Calu3 (cell line): ENCODE data around the gene NPDC1. TPM values are rescaled to one million over a fixed set of nuclear protein-coding genes. Genes with fewer than 3 reads are reported as not detected.

Experiments used
- BruUV-seq: library from RNA; stranded (reverse); fragments of 400-500 nt; replicated peaks from 2 replicates; lab custom pipeline; 2021; lab: Mats Ljungman, UMichigan
- CTCF ChIA-PET: fragments of 300-600 bp; sonication (Branson Sonifier 250); formaldehyde crosslinking; loops from one replicate; lab custom pipeline; 2022; ENCODE audit warnings: antibody characterized with exemption; lab: Charles Lee
- DNase-seq: peaks from one replicate; pipeline ENCODE4 v3.0.0; 2022
- H3K27ac Mint-ChIP-seq: one replicate; pipeline ENCODE4 v1.8.0; 2022; ENCODE audit warnings: mixed read lengths; ENCODE audit not compliant: unreplicated experiment
- H3K27me3 Mint-ChIP-seq: one replicate; pipeline ENCODE4 v1.8.0; 2022; ENCODE audit warnings: mixed read lengths; ENCODE audit not compliant: unreplicated experiment
- H3K36me3 Mint-ChIP-seq: one replicate; pipeline ENCODE4 v1.8.0; 2022; ENCODE audit warnings: mild to moderate bottlenecking, moderate library complexity, mixed read lengths; ENCODE audit not compliant: insufficient read depth, unreplicated experiment
- H3K4me1 Mint-ChIP-seq: one replicate; pipeline ENCODE4 v1.8.0; 2022; ENCODE audit warnings: mild to moderate bottlenecking, low read depth, mixed read lengths; ENCODE audit not compliant: unreplicated experiment
- H3K4me3 Mint-ChIP-seq: one replicate; pipeline ENCODE4 v1.8.0; 2022; ENCODE audit warnings: mild to moderate bottlenecking, low read depth, moderate library complexity, mixed read lengths; ENCODE audit not compliant: unreplicated experiment
- H3K9me3 Mint-ChIP-seq: one replicate; pipeline ENCODE4 v1.8.0; 2022; ENCODE audit warnings: low read depth, mixed read lengths; ENCODE audit not compliant: unreplicated experiment
- intact Hi-C: fragments of 100-400 bp; cut with micrococcal nuclease; formaldehyde crosslinking; loops from one replicate; pipeline ENCODE4 v1.10.0; 2022; ENCODE audit not compliant: unreplicated experiment
- total RNA-seq: library from RNA; stranded (reverse); gene quantifications from 2 replicates; pipeline ENCODE4 v1.2.3, GENCODE V29; 2022
- TF ChIP-seq, protein P1 (sequence below): fragments of 200-600 bp; IDR thresholded peaks from one replicate; pipeline ENCODE4 v1.8.0; 2022; ENCODE audit warnings: antibody characterized with exemption; ENCODE audit not compliant: unreplicated experiment

Gene NPDC1
- total RNA-seq, 1 experiment from 2014 or later: 65.2 TPM

DNA sequence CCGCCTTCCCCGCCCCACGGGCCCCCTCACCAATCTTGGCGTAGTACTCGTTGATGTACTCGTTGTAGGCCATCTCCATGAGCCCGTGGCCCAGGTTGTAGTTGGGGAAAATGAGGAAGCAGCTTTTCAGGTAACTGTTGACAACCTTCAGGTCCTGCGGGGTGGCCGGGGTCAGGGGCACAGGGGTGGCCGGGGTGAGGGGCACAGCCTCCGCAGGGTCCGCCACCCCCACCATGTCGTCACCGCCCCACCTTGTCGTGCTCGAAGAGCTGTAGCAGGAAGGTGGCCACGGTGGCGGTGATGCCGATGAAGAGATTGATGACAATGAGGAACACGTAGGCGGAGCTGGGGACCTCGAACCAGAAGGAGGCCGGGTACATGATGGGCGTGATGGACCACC is 34.8 kb downstream of the NPDC1 start:
- no TSS peak for BruUV-seq
- Mint-ChIP-seq H3K4me1 (no peaks in the 10 kb centered on the region), H3K27me3 (no peaks in the 10 kb centered on the region), H3K4me3 (no peak overlapping the region), H3K27ac (no peak overlapping the region), H3K9me3 (no peaks in the 10 kb centered on the region), H3K36me3 (peaks cover 14% of the 10 kb centered on the region)
- CTCF ChIA-PET: no interaction called here
- intact Hi-C loops: no loop called here
- DNase-seq: no peak
- TF ChIP-seq, protein P1, sequence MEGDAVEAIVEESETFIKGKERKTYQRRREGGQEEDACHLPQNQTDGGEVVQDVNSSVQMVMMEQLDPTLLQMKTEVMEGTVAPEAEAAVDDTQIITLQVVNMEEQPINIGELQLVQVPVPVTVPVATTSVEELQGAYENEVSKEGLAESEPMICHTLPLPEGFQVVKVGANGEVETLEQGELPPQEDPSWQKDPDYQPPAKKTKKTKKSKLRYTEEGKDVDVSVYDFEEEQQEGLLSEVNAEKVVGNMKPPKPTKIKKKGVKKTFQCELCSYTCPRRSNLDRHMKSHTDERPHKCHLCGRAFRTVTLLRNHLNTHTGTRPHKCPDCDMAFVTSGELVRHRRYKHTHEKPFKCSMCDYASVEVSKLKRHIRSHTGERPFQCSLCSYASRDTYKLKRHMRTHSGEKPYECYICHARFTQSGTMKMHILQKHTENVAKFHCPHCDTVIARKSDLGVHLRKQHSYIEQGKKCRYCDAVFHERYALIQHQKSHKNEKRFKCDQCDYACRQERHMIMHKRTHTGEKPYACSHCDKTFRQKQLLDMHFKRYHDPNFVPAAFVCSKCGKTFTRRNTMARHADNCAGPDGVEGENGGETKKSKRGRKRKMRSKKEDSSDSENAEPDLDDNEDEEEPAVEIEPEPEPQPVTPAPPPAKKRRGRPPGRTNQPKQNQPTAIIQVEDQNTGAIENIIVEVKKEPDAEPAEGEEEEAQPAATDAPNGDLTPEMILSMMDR: no peak

DNA sequence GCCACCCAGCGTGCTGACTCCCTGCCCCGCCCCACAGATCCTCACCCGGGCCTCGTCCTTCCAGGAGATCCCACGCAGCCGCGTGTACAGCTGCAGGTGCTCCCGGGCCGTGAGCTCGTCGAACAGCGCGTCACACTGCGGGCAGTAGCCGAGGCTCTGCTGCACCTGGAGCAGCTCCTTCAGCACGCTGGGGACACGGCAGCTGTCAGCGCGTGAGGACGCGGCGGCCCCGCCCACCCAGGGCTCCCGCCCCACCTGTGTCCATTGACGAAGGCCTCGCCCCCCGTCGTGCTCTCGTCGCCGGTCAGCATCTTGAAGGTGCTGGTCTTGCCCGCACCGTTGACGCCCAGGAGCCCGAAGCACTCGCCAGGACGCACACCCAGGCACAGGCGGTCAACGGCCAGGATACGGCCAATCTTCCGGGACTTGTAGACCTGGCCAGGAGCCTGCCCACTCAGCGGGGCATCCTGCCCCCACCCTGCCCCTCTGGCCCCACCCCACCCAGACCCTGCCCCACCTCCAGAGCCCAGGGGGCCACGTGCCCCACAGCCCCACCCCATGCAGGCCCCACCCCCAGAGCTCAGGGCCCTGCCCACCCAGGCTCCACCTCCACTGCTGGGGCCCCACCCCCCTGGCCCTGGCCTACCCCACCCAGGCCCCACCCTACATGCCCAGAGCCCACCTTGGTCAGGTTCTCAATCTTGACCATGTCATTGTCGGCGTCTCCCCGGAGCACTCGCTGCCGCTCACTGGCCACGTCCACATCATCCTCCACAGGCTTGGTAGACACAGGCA is 35.8 kb downstream of the NPDC1 start:
- CTCF ChIA-PET: no interaction called here
- DNase-seq: no peak
- no peak overlapping the region for H3K27ac Mint-ChIP-seq
- no peaks in the 10 kb centered on the region for H3K27me3 Mint-ChIP-seq
- TF ChIP-seq, protein P1: no peak
- H3K4me1 Mint-ChIP-seq: no peaks in the 10 kb centered on the region
- no peak overlapping the region for H3K4me3 Mint-ChIP-seq
- H3K36me3 Mint-ChIP-seq: peaks cover 13% of the 10 kb centered on the region
- BruUV-seq: no TSS peak
- intact Hi-C loops: no loop called here
- no peaks in the 10 kb centered on the region for H3K9me3 Mint-ChIP-seq

DNA sequence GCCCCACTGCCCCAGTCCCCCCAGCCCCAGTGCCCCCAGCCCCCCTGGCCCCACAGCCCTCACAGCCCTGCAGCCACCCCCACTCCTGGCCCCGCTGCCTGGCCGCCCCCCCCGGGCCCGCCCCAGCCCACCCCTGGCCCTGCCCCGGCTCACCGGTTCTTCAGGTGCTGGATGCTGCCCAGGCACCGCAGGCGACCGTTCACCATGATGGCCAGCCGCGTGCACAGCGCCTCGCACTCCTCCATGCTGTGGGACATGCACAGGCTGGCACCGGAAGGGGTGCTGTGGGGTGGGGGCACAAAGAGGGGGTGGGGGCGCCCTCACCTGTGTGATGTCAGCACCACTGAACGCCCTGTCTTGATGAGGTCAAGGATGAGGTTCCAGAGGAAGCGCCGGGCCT is 36.8 kb downstream of the NPDC1 start:
- Mint-ChIP-seq H3K9me3 (peaks cover 5% of the 10 kb centered on the region), H3K27ac (no peak overlapping the region), H3K4me1 (no peaks in the 10 kb centered on the region), H3K27me3 (no peaks in the 10 kb centered on the region), H3K36me3 (peaks cover 9% of the 10 kb centered on the region), H3K4me3 (no peak overlapping the region)
- BruUV-seq: no TSS peak
- CTCF ChIA-PET: no interaction called here
- intact Hi-C loops: no loop called here
- TF ChIP-seq, protein P1: no peak
- no peak for DNase-seq

DNA sequence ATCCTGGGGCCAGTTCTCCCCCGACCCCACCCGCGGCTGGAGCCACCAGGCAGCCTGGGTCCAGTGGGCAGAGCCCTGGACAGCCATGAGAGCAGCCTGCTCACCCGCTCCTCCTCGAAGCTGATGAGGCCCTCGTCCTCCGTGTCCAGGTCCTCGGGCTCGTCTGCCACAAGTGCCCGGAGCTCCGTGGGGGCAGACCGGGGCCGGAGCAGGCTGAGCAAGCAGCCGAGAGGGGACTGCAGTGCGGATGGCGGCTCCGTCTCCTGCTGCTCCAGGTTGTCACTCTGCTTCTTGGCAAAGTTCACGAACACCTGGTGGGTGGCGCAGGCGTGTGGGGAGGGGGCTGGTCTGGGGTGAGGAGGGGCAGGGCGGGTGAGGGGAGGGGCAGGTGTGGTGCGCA is 37.7 kb downstream of the NPDC1 start:
- H3K36me3 Mint-ChIP-seq: peaks cover 9% of the 10 kb centered on the region
- H3K4me1 Mint-ChIP-seq: no peaks in the 10 kb centered on the region
- H3K27ac Mint-ChIP-seq: no peak overlapping the region
- peaks cover 5% of the 10 kb centered on the region for H3K9me3 Mint-ChIP-seq
- TF ChIP-seq, protein P1: no peak
- intact Hi-C loops: no loop called here
- no TSS peak for BruUV-seq
- CTCF ChIA-PET: no interaction called here
- no peak for DNase-seq
- H3K4me3 Mint-ChIP-seq: no peak overlapping the region
- H3K27me3 Mint-ChIP-seq: no peaks in the 10 kb centered on the region
